Fibroblast of mammary gland (primary cell): Measurements from ENCODE around the gene SMAD7.

Experiments used
- DNase-seq: peaks from one replicate; pipeline ENCODE4 v3.0.0-alpha.2; 2010; ENCODE audit warnings: low read depth
- H3K4me3 ChIP-seq: 2 replicates; pipeline ENCODE4 v1.5.1; 2011; ENCODE audit warnings: low read depth, mild to moderate bottlenecking, low read length, moderate library complexity; ENCODE audit not compliant: control insufficient read depth
- TF ChIP-seq, protein P1 (sequence below): conservative IDR thresholded peaks from 2 replicates; pipeline ENCODE4 v1.5.1; 2011; ENCODE audit warnings: low read depth, low read length, inconsistent platforms; ENCODE audit not compliant: control insufficient read depth, insufficient read depth

SMAD7 gene

DNA sequence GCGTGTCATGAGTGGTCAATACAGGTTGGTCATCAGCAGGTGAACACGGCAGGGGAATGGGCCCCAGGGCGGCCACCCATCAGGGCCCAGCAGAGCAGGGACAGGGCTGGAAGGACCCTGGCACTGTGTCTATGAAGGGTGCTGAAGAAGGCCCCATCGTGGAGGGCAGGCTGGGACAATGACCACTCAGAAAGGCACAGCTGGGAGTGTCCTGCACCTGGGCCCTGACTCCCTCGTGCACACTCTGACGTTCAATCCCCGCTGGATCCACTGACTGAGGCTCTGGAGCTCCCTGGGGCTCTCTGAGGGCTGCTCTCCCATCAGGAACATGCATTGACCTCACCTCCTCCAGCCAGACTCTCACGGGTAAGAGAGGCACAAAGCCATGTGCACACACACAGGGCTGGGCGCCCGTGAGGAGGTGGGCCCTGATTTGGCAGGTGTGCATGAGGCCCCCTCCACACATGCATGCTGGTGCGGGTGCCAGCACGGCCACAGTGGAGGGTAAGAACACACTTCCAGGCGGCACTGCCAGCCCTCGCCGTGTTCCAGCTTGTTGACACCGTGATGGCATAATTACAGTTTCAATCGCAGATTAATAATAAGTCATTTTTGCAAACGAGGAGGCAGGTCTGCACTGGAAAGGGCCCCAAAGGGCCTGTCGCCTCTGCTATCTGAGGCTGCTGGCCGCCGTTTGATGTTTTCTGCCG, 58.5 kb downstream of the SMAD7 start:
- no peak for DNase-seq
- TF ChIP-seq, protein P1, sequence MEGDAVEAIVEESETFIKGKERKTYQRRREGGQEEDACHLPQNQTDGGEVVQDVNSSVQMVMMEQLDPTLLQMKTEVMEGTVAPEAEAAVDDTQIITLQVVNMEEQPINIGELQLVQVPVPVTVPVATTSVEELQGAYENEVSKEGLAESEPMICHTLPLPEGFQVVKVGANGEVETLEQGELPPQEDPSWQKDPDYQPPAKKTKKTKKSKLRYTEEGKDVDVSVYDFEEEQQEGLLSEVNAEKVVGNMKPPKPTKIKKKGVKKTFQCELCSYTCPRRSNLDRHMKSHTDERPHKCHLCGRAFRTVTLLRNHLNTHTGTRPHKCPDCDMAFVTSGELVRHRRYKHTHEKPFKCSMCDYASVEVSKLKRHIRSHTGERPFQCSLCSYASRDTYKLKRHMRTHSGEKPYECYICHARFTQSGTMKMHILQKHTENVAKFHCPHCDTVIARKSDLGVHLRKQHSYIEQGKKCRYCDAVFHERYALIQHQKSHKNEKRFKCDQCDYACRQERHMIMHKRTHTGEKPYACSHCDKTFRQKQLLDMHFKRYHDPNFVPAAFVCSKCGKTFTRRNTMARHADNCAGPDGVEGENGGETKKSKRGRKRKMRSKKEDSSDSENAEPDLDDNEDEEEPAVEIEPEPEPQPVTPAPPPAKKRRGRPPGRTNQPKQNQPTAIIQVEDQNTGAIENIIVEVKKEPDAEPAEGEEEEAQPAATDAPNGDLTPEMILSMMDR: no peak
- no peak overlapping the region for H3K4me3 ChIP-seq

DNA sequence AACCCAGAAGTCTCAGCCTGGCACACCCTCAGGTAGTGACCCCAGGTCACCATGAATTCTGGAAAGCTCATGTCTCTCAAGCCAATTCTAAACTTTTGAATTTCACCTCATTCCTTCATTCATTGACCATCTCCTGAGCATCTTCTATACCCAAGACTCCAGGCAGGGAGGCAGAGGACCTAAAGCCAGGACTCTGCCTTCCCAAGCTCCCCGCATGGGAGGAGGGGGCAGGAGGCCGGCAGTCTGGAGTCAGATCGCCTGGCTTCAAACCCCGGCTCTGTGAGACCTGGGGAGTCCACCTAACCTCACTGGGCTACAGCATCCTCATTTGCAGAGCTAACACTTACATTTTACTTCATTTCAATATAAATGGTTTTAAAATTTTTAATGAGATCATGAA, 59.0 kb downstream of the SMAD7 start:
- no peak for DNase-seq
- no peak overlapping the region for H3K4me3 ChIP-seq
- TF ChIP-seq, protein P1: no peak

DNA sequence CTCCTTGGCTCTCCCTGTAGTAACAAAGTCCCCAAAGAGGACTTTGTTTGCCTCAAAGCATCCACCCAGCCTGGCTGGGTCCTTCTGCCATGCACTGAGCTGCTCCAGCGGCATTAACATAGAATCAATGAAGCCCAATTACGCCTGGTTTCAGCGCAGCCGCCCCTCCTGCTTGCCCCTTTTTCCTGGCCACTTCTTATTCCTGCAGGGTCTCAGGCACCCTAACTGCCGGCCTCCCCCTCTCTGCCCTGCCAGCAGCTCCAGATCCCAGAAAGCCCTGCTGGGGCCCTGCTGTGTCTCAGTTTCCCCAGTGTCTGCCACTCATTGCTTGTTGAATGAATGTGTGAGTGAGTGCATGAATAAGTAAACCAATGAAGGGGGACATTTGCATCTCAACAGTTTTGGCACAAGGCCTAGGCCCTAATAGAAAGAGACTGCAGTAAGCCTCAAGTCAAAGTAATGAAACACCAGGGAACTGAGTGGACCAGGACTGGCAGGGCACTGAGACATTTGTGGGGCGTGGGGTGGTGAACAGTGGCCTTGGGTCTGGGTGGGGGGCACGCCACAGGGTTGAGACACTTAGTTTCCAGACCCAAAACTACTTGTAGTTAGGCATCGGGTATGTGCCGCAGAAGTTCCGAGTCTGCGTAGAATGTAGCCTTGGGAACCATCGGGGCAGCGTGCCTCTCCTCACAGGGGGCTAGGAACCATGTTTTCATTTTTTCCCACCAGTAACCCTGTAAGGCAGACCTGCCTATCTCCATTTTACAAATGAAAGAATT, 60.6 kb downstream of the SMAD7 start:
- TF ChIP-seq, protein P1: no peak
- DNase-seq: no peak
- no peak overlapping the region for H3K4me3 ChIP-seq

DNA sequence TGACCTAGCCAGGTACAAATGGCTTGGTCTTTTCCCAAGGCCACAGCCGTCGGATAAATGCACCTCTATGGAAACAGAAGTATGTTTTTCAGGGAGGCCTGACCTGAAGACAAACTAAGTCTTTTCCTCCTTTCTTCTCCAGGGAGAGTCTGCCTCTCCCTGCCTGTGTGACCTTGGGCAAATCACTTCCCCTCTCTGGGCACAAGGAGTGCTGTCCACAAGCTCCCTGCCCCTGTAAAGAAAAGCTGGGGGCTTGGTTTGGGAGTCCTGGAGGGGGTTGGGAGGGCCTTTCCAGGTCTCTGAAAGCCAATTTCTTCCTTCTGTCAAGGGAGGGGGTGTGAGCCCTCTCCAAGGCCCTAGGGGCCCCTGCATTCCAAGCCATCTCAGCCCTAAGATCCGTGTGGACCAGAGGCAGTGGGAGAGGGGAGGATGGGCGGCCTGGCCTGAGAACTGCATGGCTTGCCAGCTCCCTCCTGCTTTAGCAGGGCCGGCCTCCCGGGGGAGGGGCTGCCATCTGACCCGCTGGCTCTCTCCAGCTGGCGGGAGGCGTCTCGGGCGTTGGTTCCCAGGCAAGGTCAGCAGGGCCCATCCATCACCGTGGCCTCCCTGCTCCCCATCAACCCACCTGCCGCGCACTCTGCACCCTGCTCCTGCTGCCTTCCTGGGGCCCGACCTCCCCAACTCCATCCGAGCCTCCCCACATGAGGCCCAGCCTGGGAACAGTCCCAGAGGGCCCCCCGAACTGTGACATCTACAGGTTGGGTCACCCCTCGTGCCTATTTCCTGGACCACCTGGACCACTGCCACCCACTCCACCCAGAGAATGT, 61.4 kb downstream of the SMAD7 start:
- H3K4me3 ChIP-seq: no peak overlapping the region
- TF ChIP-seq, protein P1: no peak
- no peak for DNase-seq

DNA sequence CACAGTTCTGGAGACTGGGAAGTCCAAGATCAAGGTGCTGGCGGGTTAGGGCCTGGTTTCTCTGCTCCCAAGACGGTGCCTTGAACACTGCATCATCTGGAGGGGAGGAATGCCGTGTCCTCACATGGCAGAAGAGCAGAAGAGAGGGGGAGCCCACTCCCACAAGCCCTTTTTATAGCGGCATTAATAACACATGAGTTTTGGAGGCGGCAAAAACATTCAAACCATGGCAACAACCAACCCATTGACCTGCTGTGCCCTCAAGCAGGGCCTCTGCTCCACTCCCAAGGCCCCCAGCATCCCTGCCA, 62.0 kb downstream of the SMAD7 start:
- no peak overlapping the region for H3K4me3 ChIP-seq
- DNase-seq: no peak
- TF ChIP-seq, protein P1: no peak

DNA sequence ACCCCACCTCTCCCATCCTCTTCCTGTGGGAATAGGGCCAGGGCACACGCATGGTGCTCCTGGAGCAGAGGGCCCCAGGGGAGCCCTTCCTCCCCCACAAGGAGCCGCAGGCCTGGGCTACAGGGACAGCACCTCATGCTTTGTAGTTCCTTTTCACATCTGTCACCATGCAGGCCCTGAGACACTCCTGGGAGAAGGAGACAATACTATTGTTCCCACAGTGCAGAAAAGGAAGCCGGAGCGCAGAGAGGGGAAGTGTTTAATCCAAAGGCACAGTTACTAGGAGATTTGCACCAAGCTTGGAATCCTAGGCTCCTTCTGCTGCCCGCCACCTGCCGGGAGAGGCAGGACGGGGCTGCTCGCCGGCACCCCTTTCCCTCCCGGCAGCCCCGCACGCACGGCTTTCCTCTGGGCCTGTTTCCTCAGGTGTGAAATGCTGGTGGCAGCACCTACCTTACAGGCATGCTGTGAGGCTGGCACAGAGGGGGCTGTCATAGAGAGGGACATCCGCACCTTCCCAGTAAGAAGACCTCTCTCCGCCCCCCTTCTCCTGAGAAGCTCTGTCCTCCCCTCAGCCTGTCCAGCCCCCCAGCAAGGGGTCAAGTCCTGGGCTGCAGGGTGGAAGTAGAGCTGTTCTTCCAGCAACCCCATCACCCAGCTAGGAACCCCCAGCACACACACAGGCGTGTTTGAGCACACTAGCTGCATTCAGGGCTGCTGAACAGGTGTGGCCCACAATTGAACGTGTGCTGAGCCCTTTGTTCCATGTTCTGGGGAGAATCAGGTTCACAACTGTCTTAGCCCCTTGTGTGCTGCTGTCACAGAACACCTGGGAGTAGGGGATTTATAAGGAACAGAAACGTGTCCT, 62.6 kb downstream of the SMAD7 start:
- no peak for DNase-seq
- TF ChIP-seq, protein P1: no peak
- H3K4me3 ChIP-seq: no peak overlapping the region
